ENCODE results near the gene XYLT1.

Gene XYLT1

DNA sequence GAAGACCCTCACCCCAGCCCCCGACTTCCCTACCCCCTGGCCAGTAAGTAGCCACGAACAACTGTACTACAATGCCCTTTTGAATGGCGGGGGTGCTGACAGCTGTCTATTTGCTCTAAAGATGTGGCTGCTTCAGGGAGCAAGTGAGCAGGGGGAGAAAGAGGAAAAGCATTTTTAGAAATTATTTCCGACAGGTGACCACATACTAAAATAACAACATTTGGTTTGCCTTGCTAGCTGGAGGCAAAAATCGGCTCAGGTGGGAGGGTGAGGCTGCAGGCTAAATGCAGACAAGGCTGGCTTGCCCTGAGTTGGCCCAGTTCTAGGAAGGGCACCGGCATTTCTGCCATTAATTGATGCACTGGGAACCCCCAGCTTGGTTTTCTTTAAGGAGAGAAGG, 188.5 kb downstream of the XYLT1 start:
- H3K4me3 ChIP-seq (ENCODE audit: low read length), result no peak overlapping the region
- TF ChIP-seq, protein P1, sequence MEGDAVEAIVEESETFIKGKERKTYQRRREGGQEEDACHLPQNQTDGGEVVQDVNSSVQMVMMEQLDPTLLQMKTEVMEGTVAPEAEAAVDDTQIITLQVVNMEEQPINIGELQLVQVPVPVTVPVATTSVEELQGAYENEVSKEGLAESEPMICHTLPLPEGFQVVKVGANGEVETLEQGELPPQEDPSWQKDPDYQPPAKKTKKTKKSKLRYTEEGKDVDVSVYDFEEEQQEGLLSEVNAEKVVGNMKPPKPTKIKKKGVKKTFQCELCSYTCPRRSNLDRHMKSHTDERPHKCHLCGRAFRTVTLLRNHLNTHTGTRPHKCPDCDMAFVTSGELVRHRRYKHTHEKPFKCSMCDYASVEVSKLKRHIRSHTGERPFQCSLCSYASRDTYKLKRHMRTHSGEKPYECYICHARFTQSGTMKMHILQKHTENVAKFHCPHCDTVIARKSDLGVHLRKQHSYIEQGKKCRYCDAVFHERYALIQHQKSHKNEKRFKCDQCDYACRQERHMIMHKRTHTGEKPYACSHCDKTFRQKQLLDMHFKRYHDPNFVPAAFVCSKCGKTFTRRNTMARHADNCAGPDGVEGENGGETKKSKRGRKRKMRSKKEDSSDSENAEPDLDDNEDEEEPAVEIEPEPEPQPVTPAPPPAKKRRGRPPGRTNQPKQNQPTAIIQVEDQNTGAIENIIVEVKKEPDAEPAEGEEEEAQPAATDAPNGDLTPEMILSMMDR (IDR thresholded peaks at IDR 0.05; ENCODE audit: insufficient read depth, low read depth, low read length, missing control alignments), result no peak
- DNase-seq (ENCODE audit: low read depth), result no peak

DNA sequence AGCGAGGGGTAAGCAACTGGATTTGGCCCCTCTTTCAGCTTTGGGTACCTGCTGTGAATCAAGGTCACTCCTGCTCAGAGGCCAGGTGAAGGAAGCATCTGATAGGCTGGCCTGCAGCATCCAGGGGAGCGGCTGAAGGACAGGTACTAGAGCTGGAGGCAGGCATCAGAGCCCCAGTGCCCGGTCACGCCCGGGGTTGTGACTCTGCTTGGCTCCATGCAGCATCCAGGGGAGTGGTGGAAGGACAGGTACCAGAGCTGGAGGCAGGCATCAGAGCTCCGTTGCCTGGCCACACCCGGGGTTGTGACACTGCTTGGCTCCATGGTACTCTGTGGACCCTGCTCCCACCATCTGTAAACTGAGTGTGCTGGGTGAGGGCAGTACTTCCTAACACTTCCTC, 189.7 kb downstream of the XYLT1 start:
- DNase-seq (ENCODE audit: low read depth), result no peak
- TF ChIP-seq, protein P1 (IDR thresholded peaks at IDR 0.05; ENCODE audit: insufficient read depth, low read depth, low read length, missing control alignments), result no peak

DNA sequence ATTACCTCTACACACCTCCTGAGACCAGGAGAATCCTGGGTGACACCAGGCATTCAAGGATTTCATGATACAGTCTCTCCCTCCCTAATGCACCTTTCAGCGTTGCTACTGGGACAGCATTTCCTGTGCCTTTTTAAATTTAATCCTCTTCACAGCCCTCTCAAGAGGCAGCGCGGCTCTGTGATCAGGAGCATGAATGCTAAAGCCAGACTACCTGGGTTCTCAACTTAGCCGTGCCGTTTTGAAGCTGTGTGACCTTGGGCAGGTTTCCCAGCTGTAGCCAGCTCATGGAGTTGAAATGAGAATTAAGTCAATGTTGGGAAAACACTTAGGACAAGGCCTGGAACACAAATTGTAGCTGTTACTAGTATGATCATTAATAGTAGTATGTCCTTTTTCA, 191.8 kb downstream of the XYLT1 start:
- H3K4me3 ChIP-seq (ENCODE audit: low read length), result no peak overlapping the region
- DNase-seq (ENCODE audit: low read depth), result no peak
- TF ChIP-seq, protein P1 (IDR thresholded peaks at IDR 0.05; ENCODE audit: insufficient read depth, low read depth, low read length, missing control alignments), result no peak

More for the DNA sequence above, 189.7 kb downstream of the XYLT1 start:
- H3K4me3 ChIP-seq (ENCODE audit: low read length), result no peak overlapping the region

DNA sequence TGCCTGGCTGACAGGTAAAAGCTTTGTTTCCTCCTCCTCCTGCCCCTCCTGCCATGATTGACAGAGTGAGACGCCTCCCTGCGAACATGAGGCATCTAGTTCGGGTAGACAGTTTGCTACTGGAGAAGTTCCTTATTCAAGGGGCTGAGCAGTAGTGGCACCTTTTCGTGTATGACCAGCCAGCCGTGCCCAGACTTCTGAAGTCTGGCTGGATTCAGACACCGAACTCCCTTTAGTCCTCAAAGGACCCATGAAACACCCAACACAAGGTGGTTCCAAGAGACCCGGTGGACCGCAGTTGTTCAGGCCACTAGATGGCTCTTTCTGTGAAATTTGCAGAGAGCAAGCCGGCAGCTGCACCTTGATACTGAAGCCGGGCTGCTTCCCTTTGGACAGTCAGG, 192.8 kb downstream of the XYLT1 start:
- TF ChIP-seq, protein P1 (IDR thresholded peaks at IDR 0.05; ENCODE audit: insufficient read depth, low read depth, low read length, missing control alignments), result no peak
- DNase-seq (ENCODE audit: low read depth), result no peak
- no peak overlapping the region for H3K4me3 ChIP-seq (ENCODE audit: low read length)

DNA sequence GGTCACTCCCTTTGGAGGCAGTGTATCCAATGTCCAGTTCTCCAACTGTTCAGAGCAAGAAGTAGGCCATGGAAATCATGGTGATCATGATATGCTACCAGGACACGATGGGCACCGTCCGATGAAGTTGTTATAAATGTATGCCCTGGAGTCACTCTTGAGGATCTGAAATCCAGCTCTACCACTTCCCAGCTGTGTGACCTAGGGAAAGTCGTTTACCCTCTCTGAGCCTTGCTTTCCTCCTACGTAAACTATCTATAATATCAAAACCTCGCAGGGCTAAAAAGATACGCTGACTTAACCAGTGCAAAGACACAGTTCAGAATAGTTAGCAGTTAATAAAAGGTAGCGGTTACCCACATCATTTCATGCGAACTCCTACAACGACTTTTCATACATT, 194.2 kb downstream of the XYLT1 start:
- TF ChIP-seq, protein P1 (IDR thresholded peaks at IDR 0.05; ENCODE audit: insufficient read depth, low read depth, low read length, missing control alignments), result no peak
- no peak overlapping the region for H3K4me3 ChIP-seq (ENCODE audit: low read length)
- DNase-seq (ENCODE audit: low read depth), result no peak

- TF ChIP-seq, protein P1 (IDR thresholded peaks at IDR 0.05; ENCODE audit: insufficient read depth, low read depth, low read length, missing control alignments), result no peak
- no peak for DNase-seq (ENCODE audit: low read depth)
- H3K4me3 ChIP-seq (ENCODE audit: low read length), result no peak overlapping the region
These were observed 194.7 kb downstream of the XYLT1 start for GRCh38 chr16:17276010-17276530.
